Lower leg skin (tissue), 3 donors: ENCODE data around the gene FN1.

Experiments
- POLR2A ChIP-seq, 2 donors: fragments of 450-650 bp; IDR thresholded peaks; one replicate each; pipeline ENCODE4 v1.6.1; 2016 to 2017; ENCODE audit warnings: antibody characterized with exemption in 2 of 2, mild to moderate bottlenecking in 1 of 2, moderate library complexity in 1 of 2
- TF ChIP-seq, protein P1 (sequence below), 3 donors: fragments of 450-650 bp; IDR thresholded peaks; one replicate each; pipeline ENCODE4 v1.5.1; 2016; ENCODE audit warnings: antibody characterized with exemption in 3 of 3, mild to moderate bottlenecking in 3 of 3, moderate library complexity in 2 of 3

DNA sequence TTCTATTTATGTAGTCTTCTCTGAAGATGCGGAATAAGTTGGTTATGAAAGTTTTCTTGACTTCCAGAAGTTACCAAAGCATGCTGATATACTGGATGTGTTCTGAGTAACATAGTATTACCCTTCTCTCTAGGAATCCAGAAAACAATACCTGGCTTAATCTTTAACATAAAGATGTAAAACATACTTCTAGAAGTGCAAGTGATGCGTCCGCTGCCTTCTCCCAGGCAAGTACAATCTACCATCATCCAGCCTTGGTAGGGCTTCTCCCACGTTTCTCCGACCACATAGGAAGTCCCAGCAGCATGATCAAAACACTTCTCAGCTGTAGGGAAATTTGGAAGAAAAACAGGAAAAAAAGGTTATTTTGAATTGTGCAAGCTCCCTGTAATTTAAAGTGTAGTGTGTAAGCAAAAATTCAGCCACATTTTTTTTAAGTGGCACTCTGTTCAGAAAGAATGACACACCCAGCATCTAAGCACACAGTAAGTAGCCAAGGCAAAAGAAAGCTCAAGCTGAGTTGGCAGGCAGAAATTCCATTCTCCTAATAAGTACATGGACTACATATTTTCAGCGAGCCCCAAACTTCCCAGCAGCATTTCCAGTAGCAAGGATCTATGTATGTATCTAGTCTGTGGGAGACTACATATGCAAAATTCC is 5.2 kb downstream of the FN1 start:
- TF ChIP-seq, protein P1, sequence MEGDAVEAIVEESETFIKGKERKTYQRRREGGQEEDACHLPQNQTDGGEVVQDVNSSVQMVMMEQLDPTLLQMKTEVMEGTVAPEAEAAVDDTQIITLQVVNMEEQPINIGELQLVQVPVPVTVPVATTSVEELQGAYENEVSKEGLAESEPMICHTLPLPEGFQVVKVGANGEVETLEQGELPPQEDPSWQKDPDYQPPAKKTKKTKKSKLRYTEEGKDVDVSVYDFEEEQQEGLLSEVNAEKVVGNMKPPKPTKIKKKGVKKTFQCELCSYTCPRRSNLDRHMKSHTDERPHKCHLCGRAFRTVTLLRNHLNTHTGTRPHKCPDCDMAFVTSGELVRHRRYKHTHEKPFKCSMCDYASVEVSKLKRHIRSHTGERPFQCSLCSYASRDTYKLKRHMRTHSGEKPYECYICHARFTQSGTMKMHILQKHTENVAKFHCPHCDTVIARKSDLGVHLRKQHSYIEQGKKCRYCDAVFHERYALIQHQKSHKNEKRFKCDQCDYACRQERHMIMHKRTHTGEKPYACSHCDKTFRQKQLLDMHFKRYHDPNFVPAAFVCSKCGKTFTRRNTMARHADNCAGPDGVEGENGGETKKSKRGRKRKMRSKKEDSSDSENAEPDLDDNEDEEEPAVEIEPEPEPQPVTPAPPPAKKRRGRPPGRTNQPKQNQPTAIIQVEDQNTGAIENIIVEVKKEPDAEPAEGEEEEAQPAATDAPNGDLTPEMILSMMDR (IDR thresholded peaks at IDR 0.05) = no peak
- no peak for TF ChIP-seq POLR2A (IDR thresholded peaks at IDR 0.05)
